ENCODE results near the gene MAST2.

GRCh38 chr1:45908611-45909140, 105.3 kb downstream of the MAST2 start:
- TF ChIP-seq SUZ12 (IDR thresholded peaks at IDR 0.05; ENCODE audit: extremely low read depth, insufficient read depth, insufficient read length), result no peak
- no peak for TF ChIP-seq YY1 (IDR thresholded peaks at IDR 0.05; ENCODE audit: insufficient read depth, insufficient read length)
- TF ChIP-seq ZNF274 (IDR thresholded peaks at IDR 0.05; ENCODE audit: low read depth, low read length), result no peak

All from NT2/D1 (cell line).